Fibroblast of the aortic adventitia (primary cell): ENCODE measurements around the gene ROR2. TPM values are rescaled to one million over a fixed set of nuclear protein-coding genes. Genes with fewer than 3 reads are reported as not detected.

ENCODE experiments used
- DNase-seq: peaks from one replicate; pipeline ENCODE4 v3.0.0-alpha.2; 2010; ENCODE audit warnings: low read depth
- H3K4me3 ChIP-seq: 2 replicates; pipeline ENCODE4 v1.5.1; 2011; ENCODE audit warnings: low read depth, mild to moderate bottlenecking, control low read depth, low read length, moderate library complexity
- total RNA-seq: library from RNA; depleted of rRNA; stranded (reverse); fragments of >200 nt; gene quantifications from 2 replicates; pipeline ENCODE4 v1.2.3, GENCODE V29; 2012; ENCODE audit warnings: low replicate concordance
- TF ChIP-seq, protein P1 (sequence below): IDR thresholded peaks from 2 replicates; pipeline ENCODE4 v1.5.1; 2011; ENCODE audit warnings: mild to moderate bottlenecking, low read length, control low read depth, inconsistent platforms; ENCODE audit not compliant: insufficient read depth

The ROR2 gene
- total RNA-seq, 1 donor = 13.0 TPM

DNA sequence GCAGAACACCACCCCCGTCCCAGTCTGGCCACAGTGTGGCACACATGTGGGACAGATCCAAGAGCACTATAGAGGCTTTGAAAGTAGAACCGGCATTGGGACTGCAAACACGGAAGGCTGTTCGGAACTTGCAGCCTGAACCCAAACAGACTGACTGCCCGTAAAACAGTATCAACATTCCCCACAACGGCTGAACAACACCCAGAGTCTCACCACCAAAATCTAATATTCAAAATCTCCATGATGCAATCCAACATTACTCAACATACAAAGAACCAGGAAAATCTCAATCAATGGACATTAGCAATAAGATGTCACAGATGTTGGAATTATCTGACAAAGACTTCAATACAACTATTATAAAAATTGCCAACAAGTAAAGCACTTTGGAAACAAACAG, 82.3 kb downstream of the ROR2 start:
- TF ChIP-seq, protein P1, sequence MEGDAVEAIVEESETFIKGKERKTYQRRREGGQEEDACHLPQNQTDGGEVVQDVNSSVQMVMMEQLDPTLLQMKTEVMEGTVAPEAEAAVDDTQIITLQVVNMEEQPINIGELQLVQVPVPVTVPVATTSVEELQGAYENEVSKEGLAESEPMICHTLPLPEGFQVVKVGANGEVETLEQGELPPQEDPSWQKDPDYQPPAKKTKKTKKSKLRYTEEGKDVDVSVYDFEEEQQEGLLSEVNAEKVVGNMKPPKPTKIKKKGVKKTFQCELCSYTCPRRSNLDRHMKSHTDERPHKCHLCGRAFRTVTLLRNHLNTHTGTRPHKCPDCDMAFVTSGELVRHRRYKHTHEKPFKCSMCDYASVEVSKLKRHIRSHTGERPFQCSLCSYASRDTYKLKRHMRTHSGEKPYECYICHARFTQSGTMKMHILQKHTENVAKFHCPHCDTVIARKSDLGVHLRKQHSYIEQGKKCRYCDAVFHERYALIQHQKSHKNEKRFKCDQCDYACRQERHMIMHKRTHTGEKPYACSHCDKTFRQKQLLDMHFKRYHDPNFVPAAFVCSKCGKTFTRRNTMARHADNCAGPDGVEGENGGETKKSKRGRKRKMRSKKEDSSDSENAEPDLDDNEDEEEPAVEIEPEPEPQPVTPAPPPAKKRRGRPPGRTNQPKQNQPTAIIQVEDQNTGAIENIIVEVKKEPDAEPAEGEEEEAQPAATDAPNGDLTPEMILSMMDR = no peak
- H3K4me3 ChIP-seq = no peak overlapping the region
- DNase-seq = no peak

DNA sequence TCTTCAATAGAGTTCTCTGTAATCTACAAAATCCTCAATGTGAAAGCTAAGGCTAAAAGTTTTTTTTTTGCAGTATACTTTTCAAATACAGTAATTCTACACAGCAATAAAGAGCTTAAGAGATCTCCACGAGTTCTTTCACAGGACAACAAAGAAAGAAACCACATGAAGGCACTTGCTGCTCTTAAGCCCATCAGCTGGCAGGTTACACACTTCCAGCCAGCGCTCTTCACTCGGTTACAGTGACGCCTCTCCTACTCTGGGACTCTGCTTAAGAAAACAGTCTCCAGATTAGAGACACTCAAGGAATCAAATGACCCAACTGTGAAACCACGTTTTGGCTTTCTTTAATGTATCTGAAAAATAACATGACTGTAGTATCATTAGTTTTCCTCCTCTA, 85.0 kb downstream of the ROR2 start:
- TF ChIP-seq, protein P1 = no peak
- no peak overlapping the region for H3K4me3 ChIP-seq
- no peak for DNase-seq

DNA sequence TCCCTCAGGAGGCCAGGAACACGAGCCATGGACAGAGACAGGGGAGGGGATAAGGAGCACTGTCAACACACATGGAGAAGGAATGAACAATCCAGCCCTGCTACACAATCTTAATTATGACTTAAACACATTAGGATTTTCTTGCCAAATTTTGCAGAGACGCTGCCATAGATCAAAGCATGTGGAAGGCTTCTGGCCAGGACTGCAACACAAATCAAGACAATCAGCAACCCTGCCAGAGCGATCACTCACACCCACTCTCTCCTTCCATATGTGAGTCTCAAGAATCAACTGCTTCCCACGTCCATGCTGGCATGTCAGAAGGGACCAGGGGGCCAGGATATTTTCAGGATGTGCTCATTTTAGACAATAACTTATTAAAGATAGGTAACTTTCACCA, 85.6 kb downstream of the ROR2 start:
- H3K4me3 ChIP-seq = no peak overlapping the region
- DNase-seq = peak; percentile 50
- TF ChIP-seq, protein P1 = no peak

DNA sequence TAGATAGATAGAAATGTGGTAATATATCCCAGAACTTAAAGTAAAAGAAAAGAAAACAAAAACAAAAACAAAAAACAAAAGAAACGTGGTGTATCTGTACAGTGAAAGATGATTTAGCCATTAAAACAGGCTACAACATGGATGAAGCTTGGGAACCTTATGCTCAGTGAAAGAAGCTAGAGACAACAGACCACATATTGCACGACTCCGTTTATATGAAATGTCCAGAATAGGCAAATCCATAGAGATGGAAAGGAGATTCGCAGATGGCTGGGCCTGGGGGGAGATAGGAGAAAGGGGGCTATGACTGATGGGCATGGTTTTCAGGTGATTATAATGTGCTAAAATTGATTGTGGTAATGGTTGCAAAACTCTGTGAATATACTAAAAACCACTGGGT, 86.6 kb downstream of the ROR2 start:
- H3K4me3 ChIP-seq = no peak overlapping the region

DNA sequence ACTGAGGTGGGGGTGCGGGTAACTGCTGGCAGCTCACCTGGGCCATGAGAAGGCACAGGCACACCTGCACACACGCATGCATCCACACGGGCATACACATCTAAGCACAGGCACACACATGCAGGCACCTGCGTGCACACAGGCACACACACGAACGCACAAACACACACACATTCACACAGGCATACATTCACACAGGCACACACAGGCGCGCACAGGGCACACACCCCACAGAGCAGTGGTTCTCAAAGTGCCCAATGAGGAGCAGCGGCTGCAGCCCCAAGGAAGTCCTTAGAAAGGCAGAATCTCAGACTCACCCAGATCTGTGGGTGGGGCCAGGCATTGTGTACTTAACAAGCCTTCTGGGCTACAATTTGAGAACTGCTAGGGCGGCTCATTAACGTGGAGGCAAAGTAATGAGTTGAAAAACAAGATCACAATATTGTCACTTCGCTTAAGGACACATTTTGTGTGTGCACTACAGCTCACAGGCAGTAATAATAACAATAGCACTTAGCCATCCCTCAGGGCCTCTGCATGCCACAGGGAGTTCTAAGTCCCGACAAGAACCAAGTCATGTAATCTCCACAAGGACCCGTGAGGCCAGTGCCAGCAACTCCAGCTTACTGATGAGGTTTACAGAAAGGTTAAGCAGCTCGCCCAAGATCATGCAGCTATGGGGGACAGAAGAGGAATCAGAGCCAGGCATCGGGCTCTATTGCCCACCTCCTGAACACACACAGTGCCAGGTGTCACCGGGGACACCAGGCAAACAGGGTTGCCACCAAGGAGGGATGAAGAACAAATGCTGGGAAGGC, 91.6 kb downstream of the ROR2 start:
- no peak for DNase-seq
- TF ChIP-seq, protein P1 = no peak
- H3K4me3 ChIP-seq = no peak overlapping the region

More for the DNA sequence above, 86.6 kb downstream of the ROR2 start:
- TF ChIP-seq, protein P1 = no peak
- DNase-seq = no peak

DNA sequence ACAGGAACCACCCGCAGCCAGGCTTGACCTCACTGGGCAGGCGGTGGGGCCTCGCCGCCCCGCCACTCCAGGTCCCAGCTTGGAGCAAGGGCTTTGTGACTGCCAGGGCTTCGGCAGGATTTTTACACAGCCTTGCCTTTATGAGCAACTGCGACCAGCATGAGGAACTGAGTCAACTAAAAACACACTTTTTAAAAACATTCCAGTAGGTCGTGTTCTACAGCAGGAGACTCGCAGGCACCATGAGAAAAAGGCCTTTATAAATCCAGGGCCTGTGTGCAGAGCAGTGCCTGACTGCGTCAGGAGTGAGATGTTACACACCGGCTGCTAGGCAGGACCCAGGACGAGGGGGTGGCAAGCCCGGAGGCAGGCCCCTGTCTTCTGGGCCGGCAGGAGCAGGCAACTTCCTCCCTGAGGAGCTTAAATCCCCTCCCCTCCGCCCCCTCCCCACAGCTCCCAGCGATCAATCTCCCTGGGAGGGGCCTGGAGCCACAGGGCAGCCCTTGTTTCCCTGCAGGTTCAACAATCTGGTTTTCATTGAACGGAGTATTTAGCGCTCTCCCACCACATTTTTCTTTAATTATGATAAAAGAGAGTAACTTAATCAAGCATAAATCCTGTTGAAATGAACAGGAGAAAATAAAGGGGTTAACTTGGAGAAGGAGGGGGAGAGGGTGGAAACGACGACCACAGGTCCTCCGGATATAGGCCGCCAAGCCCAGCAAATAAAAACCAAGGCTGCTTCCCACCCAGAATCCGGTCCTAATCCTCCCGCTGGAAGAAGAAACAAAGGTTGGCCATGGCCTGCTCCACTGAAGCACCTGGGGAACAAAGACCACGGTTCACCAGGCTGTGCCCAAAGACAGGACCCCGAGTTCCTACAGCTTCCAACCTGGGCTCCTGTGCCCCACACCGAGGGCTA, 92.5 kb downstream of the ROR2 start:
- TF ChIP-seq, protein P1 = no peak
- DNase-seq = no peak
- H3K4me3 ChIP-seq = no peak overlapping the region
